ENCODE measurements around the gene SYNDIG1.

GRCh38 chr20:24579475-24579874 is 110.0 kb downstream of the SYNDIG1 start:
- TF ChIP-seq CTCF (IDR thresholded peaks at IDR 0.05), result no peak
- no peak for TF ChIP-seq TCF7L2 (IDR thresholded peaks at IDR 0.05; ENCODE audit: low read depth, low read length)
- no peak for TF ChIP-seq REST (IDR thresholded peaks at IDR 0.05; ENCODE audit: insufficient read depth in 1 of 2, low read depth in 2 of 2, low read length in 1 of 2)
- no peak for TF ChIP-seq SIN3A (IDR thresholded peaks at IDR 0.05; ENCODE audit: borderline replicate concordance, insufficient read depth, low read depth, low read length)
- no peak for TF ChIP-seq POLR2AphosphoS5 (IDR thresholded peaks at IDR 0.05; ENCODE audit: low read depth, low read length)

Measured in Panc1 (cell line).